WTC11 (cell line): Measurements from ENCODE around the gene LRRTM1. TPM values are rescaled to one million over a fixed set of nuclear protein-coding genes. Genes with fewer than 3 reads are reported as not detected.

Source experiments
- ATAC-seq: fragments of 200-7000 bp; cut with Tn5 transposase; 2 replicates; pipeline ENCODE4 v1.10.0; 2021; ENCODE audit warnings: mild to moderate bottlenecking, moderate library complexity
- CTCF ChIA-PET: fragments of 300-600 bp; sonication (Branson Sonifier 250); formaldehyde crosslinking; loops from one replicate; lab custom pipeline; 2021; ENCODE audit warnings: antibody characterized with exemption; lab: Charles Lee
- POLR2A ChIA-PET: fragments of 350-600 bp; sonication (Branson Sonifier 250); formaldehyde crosslinking; loops from one replicate; lab custom pipeline; 2021; ENCODE audit warnings: antibody characterized with exemption; lab: Charles Lee
- DNase-seq: peaks from one replicate; pipeline ENCODE4 v3.0.0; 2021; ENCODE audit warnings: low spot score
- H3K27ac Mint-ChIP-seq: 2 replicates; pipeline ENCODE4 v1.8.0; 2021; ENCODE audit warnings: mixed read lengths
- H3K27me3 Mint-ChIP-seq: 2 replicates; pipeline ENCODE4 v1.8.0; 2021; ENCODE audit warnings: low read depth, mild to moderate bottlenecking, moderate library complexity, mixed read lengths
- H3K36me3 Mint-ChIP-seq: 2 replicates; pipeline ENCODE4 v1.8.0; 2021; ENCODE audit warnings: mixed read lengths
- H3K4me1 Mint-ChIP-seq: 2 replicates; pipeline ENCODE4 v1.8.0; 2022; ENCODE audit warnings: mixed read lengths
- H3K4me3 Mint-ChIP-seq: 2 replicates; pipeline ENCODE4 v1.8.0; 2021; ENCODE audit warnings: mild to moderate bottlenecking, moderate library complexity, mixed read lengths
- H3K9me3 Mint-ChIP-seq: 2 replicates; pipeline ENCODE4 v1.8.0; 2021; ENCODE audit warnings: mixed read lengths
- ELF4 ChIP-seq: sonication (generic); formaldehyde crosslinking; IDR thresholded peaks from 2 replicates; pipeline ENCODE4 v1.8.1; 2022; ENCODE audit warnings: low read depth, mild to moderate bottlenecking, moderate library complexity, missing genetic modification reagents
- FOXK1 ChIP-seq: sonication (generic); formaldehyde crosslinking; IDR thresholded peaks from 2 replicates; pipeline ENCODE4 v1.8.0; 2022; ENCODE audit warnings: mild to moderate bottlenecking, moderate library complexity, missing genetic modification reagents
- FOXP1 ChIP-seq: sonication (generic); formaldehyde crosslinking; IDR thresholded peaks from 2 replicates; pipeline ENCODE4 v1.8.0; 2022; ENCODE audit warnings: missing genetic modification reagents, mild to moderate bottlenecking, moderate library complexity, borderline replicate concordance
- FOXP4 ChIP-seq: sonication (generic); formaldehyde crosslinking; IDR thresholded peaks from 2 replicates; pipeline ENCODE4 v1.8.0; 2022; ENCODE audit warnings: mild to moderate bottlenecking, missing genetic modification reagents
- GRHL2 ChIP-seq: fragments of 250-450 bp; sonication (Bioruptor Pico); IDR thresholded peaks from 2 replicates; pipeline ENCODE4 v1.8.0; 2022; ENCODE audit warnings: mild to moderate bottlenecking, moderate library complexity; ENCODE audit not compliant: insufficient replicate concordance, severe bottlenecking
- IRF1 ChIP-seq: sonication (generic); formaldehyde crosslinking; IDR thresholded peaks from 2 replicates; pipeline ENCODE4 v1.8.0; 2023; ENCODE audit warnings: missing genetic modification reagents
- MAX ChIP-seq: sonication (generic); formaldehyde crosslinking; IDR thresholded peaks from 2 replicates; pipeline ENCODE4 v1.8.0; 2022; ENCODE audit warnings: mild to moderate bottlenecking, missing genetic modification reagents
- MYBL2 ChIP-seq: sonication (generic); formaldehyde crosslinking; IDR thresholded peaks from 2 replicates; pipeline ENCODE4 v1.8.1; 2023; ENCODE audit warnings: mild to moderate bottlenecking, moderate library complexity, missing genetic modification reagents
- NFE2L1 ChIP-seq: sonication (generic); formaldehyde crosslinking; IDR thresholded peaks from 2 replicates; pipeline ENCODE4 v1.8.1; 2023; ENCODE audit warnings: missing genetic modification reagents
- PRDM15 ChIP-seq: sonication (generic); formaldehyde crosslinking; IDR thresholded peaks from 2 replicates; pipeline ENCODE4 v1.8.0; 2022; ENCODE audit warnings: missing genetic modification reagents
- TP53 ChIP-seq: sonication (generic); formaldehyde crosslinking; IDR thresholded peaks from 2 replicates; pipeline ENCODE4 v1.8.1; 2023; ENCODE audit warnings: mild to moderate bottlenecking, missing genetic modification reagents
- ZNF281 ChIP-seq: sonication (generic); formaldehyde crosslinking; IDR thresholded peaks from 2 replicates; pipeline ENCODE4 v1.8.0; 2023; ENCODE audit warnings: mild to moderate bottlenecking, missing genetic modification reagents
- total RNA-seq: library from RNA; stranded (reverse); gene quantifications from 3 replicates; pipeline ENCODE4 v1.2.3, GENCODE V29; 2021
- TF ChIP-seq, protein P1 (sequence below): fragments of 250-450 bp; sonication (Bioruptor Pico); IDR thresholded peaks from 2 replicates; pipeline ENCODE4 v1.8.0; 2021; ENCODE audit warnings: mild to moderate bottlenecking
- TF ChIP-seq, protein P2 (sequence below): sonication (generic); formaldehyde crosslinking; IDR thresholded peaks from 2 replicates; pipeline ENCODE4 v1.8.1; 2023; ENCODE audit warnings: mild to moderate bottlenecking, moderate library complexity, missing genetic modification reagents
- TF ChIP-seq, protein P3 (sequence below): sonication (generic); formaldehyde crosslinking; IDR thresholded peaks from 2 replicates; pipeline ENCODE4 v1.8.1; 2023; ENCODE audit warnings: mild to moderate bottlenecking, missing genetic modification reagents, borderline replicate concordance

LRRTM1 gene
- total RNA-seq, 1 experiment from 2014 or later, result 1.2 TPM

- TF ChIP-seq, protein P1, sequence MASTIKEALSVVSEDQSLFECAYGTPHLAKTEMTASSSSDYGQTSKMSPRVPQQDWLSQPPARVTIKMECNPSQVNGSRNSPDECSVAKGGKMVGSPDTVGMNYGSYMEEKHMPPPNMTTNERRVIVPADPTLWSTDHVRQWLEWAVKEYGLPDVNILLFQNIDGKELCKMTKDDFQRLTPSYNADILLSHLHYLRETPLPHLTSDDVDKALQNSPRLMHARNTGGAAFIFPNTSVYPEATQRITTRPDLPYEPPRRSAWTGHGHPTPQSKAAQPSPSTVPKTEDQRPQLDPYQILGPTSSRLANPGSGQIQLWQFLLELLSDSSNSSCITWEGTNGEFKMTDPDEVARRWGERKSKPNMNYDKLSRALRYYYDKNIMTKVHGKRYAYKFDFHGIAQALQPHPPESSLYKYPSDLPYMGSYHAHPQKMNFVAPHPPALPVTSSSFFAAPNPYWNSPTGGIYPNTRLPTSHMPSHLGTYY, result no peak
Observed at GRCh38 chr2:80303006-80303908, 1.3 kb downstream of the LRRTM1 start (continued).

DNA sequence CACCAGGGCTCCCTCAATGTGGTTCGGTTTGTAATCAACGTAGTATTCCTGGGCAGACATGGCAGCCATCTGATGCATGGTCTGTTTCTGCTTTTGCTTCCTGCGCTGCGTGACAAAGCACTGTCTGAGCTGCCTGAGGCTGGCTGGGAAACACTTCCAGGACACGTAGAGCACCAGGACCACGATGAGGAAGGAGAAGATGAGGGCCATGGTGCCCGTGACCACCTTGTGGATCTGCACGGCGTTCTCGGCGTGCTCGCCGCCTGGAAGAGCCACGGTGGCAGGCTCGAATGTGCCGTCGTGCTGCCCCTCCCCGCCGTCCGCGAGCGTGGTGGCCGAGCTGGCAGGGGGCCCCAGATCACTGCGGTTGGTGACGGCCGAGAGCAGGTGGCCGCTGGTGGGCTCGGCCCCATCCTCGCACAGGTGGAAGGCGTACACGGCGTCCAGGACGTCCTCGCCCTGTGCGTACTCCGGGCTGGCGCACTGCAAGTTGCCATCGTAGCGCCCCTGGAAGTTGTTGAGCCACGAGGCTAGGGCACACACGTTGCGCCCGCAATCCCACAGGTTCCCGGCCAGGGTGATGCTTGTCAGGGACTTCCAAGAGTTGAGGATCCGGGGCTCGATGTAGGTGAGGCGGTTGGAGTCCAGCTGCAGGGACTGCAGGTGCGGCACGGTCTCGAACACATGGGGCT, 2.1 kb downstream of the LRRTM1 start:
- CTCF ChIA-PET, result interaction anchor here (1.1 to 2.3 kb wide), 2 partner anchors 22 to 64 kb away, joined by 3 to 7 read pairs; no protein-coding TSS in a partner anchor
- ATAC-seq (peak; percentile 2; the same call in 1 of the 2 replicates), DNase-seq (peak; percentile 31)
- POLR2A ChIA-PET, result no interaction called here
- Mint-ChIP-seq H3K27me3 (peaks cover 73% of the 10 kb centered on the region), H3K27ac (no peak overlapping the region), H3K36me3 (no peaks in the 10 kb centered on the region), H3K4me3 (peak overlapping the region; percentile 81), H3K9me3 (no peaks in the 10 kb centered on the region), H3K4me1 (peaks cover 72% of the 10 kb centered on the region)
- TF ChIP-seq FOXK1 (CRISPR knock-in tag) (peak; percentile 49; the same call in 1 of the 2 replicates), ZNF281 (CRISPR knock-in tag) (0 out of 2 replicates have a peak, but pooled peaks have one; percentile 27), NFE2L1 (CRISPR knock-in tag) (peak; percentile 29; the same call in 1 of the 2 replicates), FOXP4 (CRISPR knock-in tag) (0 out of 2 replicates have a peak, but pooled peaks have one; percentile 39), MAX (CRISPR knock-in tag) (peak; percentile 79; the same call in 1 of the 2 replicates), TP53 (peak; percentile 51; the same call in 1 of the 2 replicates), PRDM15 (CRISPR knock-in tag) (0 out of 2 replicates have a peak, but pooled peaks have one; percentile 44), FOXP1 (CRISPR knock-in tag) (peak; percentile 80), ELF4 (CRISPR knock-in tag) (no peak), GRHL2 (CRISPR knock-in tag) (no peak), IRF1 (peak; percentile 51; the same call in 1 of the 2 replicates), MYBL2 (CRISPR knock-in tag) (no peak)
- TF ChIP-seq, protein P2, sequence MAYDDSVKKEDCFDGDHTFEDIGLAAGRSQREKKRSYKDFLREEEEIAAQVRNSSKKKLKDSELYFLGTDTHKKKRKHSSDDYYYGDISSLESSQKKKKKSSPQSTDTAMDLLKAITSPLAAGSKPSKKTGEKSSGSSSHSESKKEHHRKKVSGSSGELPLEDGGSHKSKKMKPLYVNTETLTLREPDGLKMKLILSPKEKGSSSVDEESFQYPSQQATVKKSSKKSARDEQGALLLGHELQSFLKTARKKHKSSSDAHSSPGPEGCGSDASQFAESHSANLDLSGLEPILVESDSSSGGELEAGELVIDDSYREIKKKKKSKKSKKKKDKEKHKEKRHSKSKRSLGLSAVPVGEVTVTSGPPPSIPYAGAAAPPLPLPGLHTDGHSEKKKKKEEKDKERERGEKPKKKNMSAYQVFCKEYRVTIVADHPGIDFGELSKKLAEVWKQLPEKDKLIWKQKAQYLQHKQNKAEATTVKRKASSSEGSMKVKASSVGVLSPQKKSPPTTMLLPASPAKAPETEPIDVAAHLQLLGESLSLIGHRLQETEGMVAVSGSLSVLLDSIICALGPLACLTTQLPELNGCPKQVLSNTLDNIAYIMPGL (CRISPR knock-in tag), result no peak
- TF ChIP-seq, protein P3, sequence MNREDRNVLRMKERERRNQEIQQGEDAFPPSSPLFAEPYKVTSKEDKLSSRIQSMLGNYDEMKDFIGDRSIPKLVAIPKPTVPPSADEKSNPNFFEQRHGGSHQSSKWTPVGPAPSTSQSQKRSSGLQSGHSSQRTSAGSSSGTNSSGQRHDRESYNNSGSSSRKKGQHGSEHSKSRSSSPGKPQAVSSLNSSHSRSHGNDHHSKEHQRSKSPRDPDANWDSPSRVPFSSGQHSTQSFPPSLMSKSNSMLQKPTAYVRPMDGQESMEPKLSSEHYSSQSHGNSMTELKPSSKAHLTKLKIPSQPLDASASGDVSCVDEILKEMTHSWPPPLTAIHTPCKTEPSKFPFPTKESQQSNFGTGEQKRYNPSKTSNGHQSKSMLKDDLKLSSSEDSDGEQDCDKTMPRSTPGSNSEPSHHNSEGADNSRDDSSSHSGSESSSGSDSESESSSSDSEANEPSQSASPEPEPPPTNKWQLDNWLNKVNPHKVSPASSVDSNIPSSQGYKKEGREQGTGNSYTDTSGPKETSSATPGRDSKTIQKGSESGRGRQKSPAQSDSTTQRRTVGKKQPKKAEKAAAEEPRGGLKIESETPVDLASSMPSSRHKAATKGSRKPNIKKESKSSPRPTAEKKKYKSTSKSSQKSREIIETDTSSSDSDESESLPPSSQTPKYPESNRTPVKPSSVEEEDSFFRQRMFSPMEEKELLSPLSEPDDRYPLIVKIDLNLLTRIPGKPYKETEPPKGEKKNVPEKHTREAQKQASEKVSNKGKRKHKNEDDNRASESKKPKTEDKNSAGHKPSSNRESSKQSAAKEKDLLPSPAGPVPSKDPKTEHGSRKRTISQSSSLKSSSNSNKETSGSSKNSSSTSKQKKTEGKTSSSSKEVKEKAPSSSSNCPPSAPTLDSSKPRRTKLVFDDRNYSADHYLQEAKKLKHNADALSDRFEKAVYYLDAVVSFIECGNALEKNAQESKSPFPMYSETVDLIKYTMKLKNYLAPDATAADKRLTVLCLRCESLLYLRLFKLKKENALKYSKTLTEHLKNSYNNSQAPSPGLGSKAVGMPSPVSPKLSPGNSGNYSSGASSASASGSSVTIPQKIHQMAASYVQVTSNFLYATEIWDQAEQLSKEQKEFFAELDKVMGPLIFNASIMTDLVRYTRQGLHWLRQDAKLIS (CRISPR knock-in tag), result no peak
